HepG2 (cell line): ENCODE measurements around the gene WWC1.

ENCODE experiments used
- ATRX ChIP-seq: sonication (generic); formaldehyde crosslinking; IDR thresholded peaks from 2 replicates; pipeline ENCODE4 v1.4.0; 2020; ENCODE audit warnings: missing genetic modification reagents, borderline replicate concordance
- DMAP1 ChIP-seq: IDR thresholded peaks from 2 replicates; pipeline ENCODE4 v1.6.1; 2016
- ELK4 ChIP-seq: sonication (generic); formaldehyde crosslinking; IDR thresholded peaks from 2 replicates; pipeline ENCODE4 v1.9.0; 2021; ENCODE audit warnings: missing genetic modification reagents, borderline replicate concordance
- GABPB1 ChIP-seq: IDR thresholded peaks from 2 replicates; pipeline ENCODE4 v1.6.1; 2016; ENCODE audit warnings: mild to moderate bottlenecking, missing genetic modification reagents, moderate library complexity, missing compliant biosample characterization
- NR2F6 ChIP-seq, 2 experiments: IDR thresholded peaks; 2 replicates each; pipeline ENCODE4 v1.6.1; 2016; ENCODE audit warnings: antibody characterized with exemption in 1 of 2, mild to moderate bottlenecking in 1 of 2
- PPARG ChIP-seq: conservative IDR thresholded peaks from 2 replicates; pipeline ENCODE4 v1.6.1; 2016; ENCODE audit warnings: missing biosample characterization, missing genetic modification reagents
- RFX5 ChIP-seq: IDR thresholded peaks from 2 replicates; pipeline ENCODE4 v1.6.1; 2011; ENCODE audit warnings: low read depth, low read length, improper control_type of control experiment
- SIN3B ChIP-seq: fragments of 150-350 bp; IDR thresholded peaks from 2 replicates; pipeline ENCODE4 v1.6.1; 2014; ENCODE audit warnings: low read length
- TCF7L2 ChIP-seq: IDR thresholded peaks from 2 replicates; pipeline ENCODE4 v1.6.1; 2011; ENCODE audit warnings: mild to moderate bottlenecking, low read depth, low read length, moderate library complexity
- ZBTB21 ChIP-seq: sonication (generic); formaldehyde crosslinking; IDR thresholded peaks from 2 replicates; pipeline ENCODE4 v1.4.0; 2020; ENCODE audit warnings: missing genetic modification reagents
- ZNF503 ChIP-seq: sonication (generic); formaldehyde crosslinking; IDR thresholded peaks from 2 replicates; pipeline ENCODE4 v1.4.0; 2020; ENCODE audit warnings: missing genetic modification reagents

DNA sequence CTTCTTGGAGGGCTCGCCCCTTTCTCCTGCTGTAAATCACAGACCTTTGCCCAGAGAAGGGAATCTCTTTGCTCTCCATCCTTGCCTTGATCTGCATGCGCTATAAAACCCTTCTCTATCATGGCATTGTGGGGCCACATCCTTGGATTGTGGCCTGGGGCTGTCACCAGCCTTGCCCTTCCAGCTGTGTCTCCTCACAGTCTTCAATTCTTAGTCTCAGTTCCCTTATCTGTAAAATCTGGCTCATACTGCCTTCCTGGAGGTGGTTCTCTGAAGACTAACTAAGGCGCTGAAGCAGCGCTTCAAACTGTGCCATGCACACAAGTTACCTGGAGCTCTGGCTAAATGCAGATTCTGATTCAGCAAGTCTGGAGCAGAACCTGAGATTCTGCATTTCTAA lies 141.5 kb downstream of the WWC1 start:
- TF ChIP-seq ZNF503 (no peak), PPARG (CRISPR knock-in tag) (no peak), ZBTB21 (CRISPR knock-in tag) (no peak), DMAP1 (no peak), RFX5 (no peak), SIN3B (no peak), ELK4 (CRISPR knock-in tag) (no peak), TCF7L2 (no peak), NR2F6 (IDR thresholded peaks at IDR 0.05) (no peak), NR2F6 (CRISPR knock-in tag; IDR thresholded peaks at IDR 0.05) (no peak), GABPB1 (no peak), ATRX (CRISPR knock-in tag) (no peak)
